Spleen (tissue), 11 donors: ENCODE measurements around the gene TCF3. TPM values are rescaled to one million over a fixed set of nuclear protein-coding genes. Genes with fewer than 3 reads are reported as not detected.

Experiments used
- DNase-seq: peaks from one replicate; pipeline ENCODE4 v3.0.0-alpha.2; 2020
- H3K27ac ChIP-seq, 8 donors: fragments of 200-600 bp; sonication (generic) in 7 of 8; 1 replicate in 4 of 8; 2 replicates in 4 of 8; pipeline versions ENCODE4 v1.5.0 to v1.8.0; 2016 to 2021; ENCODE audit warnings: inconsistent platforms in 4 of 8, mild to moderate bottlenecking in 4 of 8, moderate library complexity in 1 of 8
- H3K27me3 ChIP-seq, 7 donors: fragments of 200-600 bp; sonication (generic) in 6 of 7; replicated peaks in 1 of 7; 1 replicate in 4 of 7; 2 replicates in 3 of 7; pipeline versions ENCODE4 v1.5.0 to v1.8.0; 2016 to 2021; ENCODE audit warnings: inconsistent platforms in 3 of 7, mild to moderate bottlenecking in 1 of 7
- H3K36me3 ChIP-seq, 6 donors: fragments of 200-600 bp; sonication (generic) in 5 of 6; 1 replicate in 4 of 6; 2 replicates in 2 of 6; pipeline versions ENCODE4 v1.5.0 to v1.8.0; 2016 to 2021; ENCODE audit warnings: inconsistent platforms in 2 of 6
- H3K4me1 ChIP-seq, 6 donors: fragments of 200-600 bp; sonication (generic) in 5 of 6; 1 replicate in 3 of 6; 2 replicates in 3 of 6; pipeline versions ENCODE4 v1.5.0 to v1.8.0; 2016 to 2021; ENCODE audit warnings: inconsistent platforms in 3 of 6
- H3K4me3 ChIP-seq, 8 donors: fragments of 200-600 bp; sonication (generic) in 7 of 8; 1 replicate in 4 of 8; 2 replicates in 4 of 8; pipeline versions ENCODE4 v1.5.0 to v1.8.0; 2016 to 2021; ENCODE audit warnings: inconsistent platforms in 4 of 8, mild to moderate bottlenecking in 4 of 8, moderate library complexity in 2 of 8
- H3K9me3 ChIP-seq, 8 donors: fragments of 200-600 bp; sonication (generic) in 7 of 8; 1 replicate in 4 of 8; 2 replicates in 4 of 8; pipeline versions ENCODE4 v1.5.0 to v1.8.0; 2016 to 2021; ENCODE audit warnings: inconsistent platforms in 4 of 8
- CTCF ChIP-seq, 11 experiments: fragments of 200-600 bp in 7 of 11; fragments of 450-650 bp in 4 of 11; sonication (generic) in 4 of 11; IDR thresholded peaks in 8 of 11; conservative IDR thresholded peaks in 3 of 11; 1 replicate in 7 of 11; 2 replicates in 4 of 11; pipeline versions ENCODE4 v1.4.0 to v1.8.0; 2016 to 2021; ENCODE audit warnings: antibody characterized with exemption in 11 of 11, inconsistent platforms in 4 of 11, mild to moderate bottlenecking in 1 of 11
- POLR2A ChIP-seq, 3 donors: fragments of 450-650 bp; IDR thresholded peaks; one replicate each; pipeline ENCODE4 v1.5.1; 2017; ENCODE audit warnings: antibody characterized with exemption in 3 of 3, mild to moderate bottlenecking in 1 of 3
- POLR2AphosphoS5 ChIP-seq, 3 donors: sonication (generic); formaldehyde crosslinking; IDR thresholded peaks; one replicate each; pipeline ENCODE4 v1.5.1; 2017; ENCODE audit warnings: antibody characterized with exemption in 3 of 3
- WGBS, 5 donors: extraction: QIAGEN DNeasy Blood & Tissue Kit in 3 of 5; methylation state at CpG; one replicate each; pipeline versions ENCODE4 v1.1.5 to v1.1.7; 2013 to 2018; 5-methylcytosine and 5-hydroxymethylcytosine counted together
- intact Hi-C: fragments of 100-400 bp; cut with DNase I; formaldehyde crosslinking; loops from one replicate; pipeline ENCODE4 v1.15.0; 2023; ENCODE audit warnings: low total_unique reads
- polyA plus RNA-seq, 3 donors: library from polyadenylated mRNA; stranded (reverse); fragments of 200-250 nt; gene quantifications; one replicate each; pipeline ENCODE4 v1.2.1, GENCODE V29; 2013
- total RNA-seq, 7 donors: library from RNA; depleted of rRNA in 3 of 7; stranded (reverse); fragments of >200 nt in 3 of 7; fragmentation: NEBNext Ultra II Directional in 4 of 7; extraction: Animal tissue kit (Norgen Biotek cat#: 25700) in 4 of 7; gene quantifications; one replicate each; pipeline versions ENCODE4 v1.1.0 to v1.2.1, GENCODE V29; 2016 to 2021
- donor health status: healthy with polysubstance abuse.
- donor health status: DM: no; HTN: no; CAD: no; lungs with moderate emphysema.
- donor health status: DM: no; HTN: no; CAD: no.
- donor health status: Bipolar disorder and iron deficiency.
- donor health status: healthy.
- donor health status: DM: no; HTN: no; CAD: no.
- donor health status: DM: yes; HTN: yes; CAD: no.

The TCF3 gene
- total and polyA plus RNA-seq, 10 donors, result 79.2 to 135 (median 100) TPM

- intact Hi-C loops, result loop anchor here (5.0 kb wide), 1 partner anchor 44 kb away; the partner anchor contains the start of gene UQCR11
- Histone ChIP-seq H3K9me3 (no peaks in the 10 kb centered on the region), H3K4me3 (peak overlapping the region; percentile 80 to 98 (median 94)), H3K27me3 (peaks cover 0 to 10% (median 0%) of the 10 kb centered on the region in 7 donors), H3K4me1 (peaks cover 18 to 81% (median 56%) of the 10 kb centered on the region in 6 donors), H3K36me3 (peaks cover 0 to 34% (median 10%) of the 10 kb centered on the region in 6 donors), H3K27ac (peak overlapping the region; percentile 51 to 100 (median 86))
- TF ChIP-seq CTCF (IDR thresholded peaks at IDR 0.05 in 8 of 11, conservative IDR thresholded peaks at IDR 0.05 in 3 of 11) (peak in 1 of 11 experiments; percentile 15), POLR2A (IDR thresholded peaks at IDR 0.05) (no peak), POLR2AphosphoS5 (IDR thresholded peaks at IDR 0.05) (no peak)
- WGBS, 5 donors, result 0 to 2% (median 1%) methylated on average over 5 to 98 of the region's 101 CpGs
- DNase-seq, result peak; percentile 89
Measured at GRCh38 chr19:1651568-1652291, 685 bp downstream of the TCF3 start.

- WGBS, 5 donors, result 2 to 4% (median 3%) methylated on average over 33 to 36 of the region's 36 CpGs
- intact Hi-C loops, result loop anchor here (5.0 kb wide), 1 partner anchor 44 kb away; the partner anchor contains the start of gene UQCR11
- no peak for TF ChIP-seq POLR2AphosphoS5 (IDR thresholded peaks at IDR 0.05)
- TF ChIP-seq CTCF (IDR thresholded peaks at IDR 0.05 in 8 of 11, conservative IDR thresholded peaks at IDR 0.05 in 3 of 11), result peak in 2 of 11 experiments; percentile 11 to 14
- no peak for TF ChIP-seq POLR2A (IDR thresholded peaks at IDR 0.05)
- DNase-seq, result peak; percentile 86
- Histone ChIP-seq H3K27ac (peak overlapping the region; percentile 51 to 100 (median 86)), H3K4me1 (peaks cover 18 to 87% (median 57%) of the 10 kb centered on the region in 6 donors), H3K4me3 (peak overlapping the region; percentile 80 to 98 (median 94)), H3K9me3 (no peaks in the 10 kb centered on the region), H3K27me3 (peaks cover 0 to 10% (median 0%) of the 10 kb centered on the region in 7 donors), H3K36me3 (peaks cover 0 to 43% (median 17%) of the 10 kb centered on the region in 6 donors)
Measured at GRCh38 chr19:1650650-1651567, 1.5 kb downstream of the TCF3 start.

GRCh38 chr19:1649706-1650649 lies 2.4 kb downstream of the TCF3 start:
- intact Hi-C loops, result loop anchor here (5.0 kb wide), 1 partner anchor 43 kb away; the partner anchor contains the start of gene UQCR11
- DNase-seq, result peak; percentile 73
- Histone ChIP-seq H3K27me3 (peaks cover 0 to 10% (median 0%) of the 10 kb centered on the region in 7 donors), H3K4me3 (peak overlapping the region in 5 of 8 donors; percentile 92 to 98 (median 97)), H3K4me1 (peaks cover 18 to 87% (median 59%) of the 10 kb centered on the region in 6 donors), H3K9me3 (no peaks in the 10 kb centered on the region), H3K27ac (peak overlapping the region in 7 of 8 donors; percentile 32 to 100 (median 87)), H3K36me3 (peaks cover 0 to 52% (median 25%) of the 10 kb centered on the region in 6 donors)
- WGBS, 5 donors, result 80 to 90% (median 87%) methylated on average over 19 to 20 of the region's 20 CpGs
- TF ChIP-seq POLR2A (IDR thresholded peaks at IDR 0.05) (no peak), POLR2AphosphoS5 (IDR thresholded peaks at IDR 0.05) (no peak), CTCF (IDR thresholded peaks at IDR 0.05 in 8 of 11, conservative IDR thresholded peaks at IDR 0.05 in 3 of 11) (no peak)
